Fibroblast of peridontal ligament (primary cell): ENCODE results near the gene DPY30.
"Not testable (repeated sequence)": the region's sequence is repeated elsewhere in the genome, so short reads cannot be mapped to it uniquely, and the experiment has no call there.

Experiments used
- DNase-seq: peaks from one replicate; pipeline ENCODE4 v3.0.0-alpha.2; 2010; ENCODE audit errors: extremely low read depth

Gene DPY30

DNA sequence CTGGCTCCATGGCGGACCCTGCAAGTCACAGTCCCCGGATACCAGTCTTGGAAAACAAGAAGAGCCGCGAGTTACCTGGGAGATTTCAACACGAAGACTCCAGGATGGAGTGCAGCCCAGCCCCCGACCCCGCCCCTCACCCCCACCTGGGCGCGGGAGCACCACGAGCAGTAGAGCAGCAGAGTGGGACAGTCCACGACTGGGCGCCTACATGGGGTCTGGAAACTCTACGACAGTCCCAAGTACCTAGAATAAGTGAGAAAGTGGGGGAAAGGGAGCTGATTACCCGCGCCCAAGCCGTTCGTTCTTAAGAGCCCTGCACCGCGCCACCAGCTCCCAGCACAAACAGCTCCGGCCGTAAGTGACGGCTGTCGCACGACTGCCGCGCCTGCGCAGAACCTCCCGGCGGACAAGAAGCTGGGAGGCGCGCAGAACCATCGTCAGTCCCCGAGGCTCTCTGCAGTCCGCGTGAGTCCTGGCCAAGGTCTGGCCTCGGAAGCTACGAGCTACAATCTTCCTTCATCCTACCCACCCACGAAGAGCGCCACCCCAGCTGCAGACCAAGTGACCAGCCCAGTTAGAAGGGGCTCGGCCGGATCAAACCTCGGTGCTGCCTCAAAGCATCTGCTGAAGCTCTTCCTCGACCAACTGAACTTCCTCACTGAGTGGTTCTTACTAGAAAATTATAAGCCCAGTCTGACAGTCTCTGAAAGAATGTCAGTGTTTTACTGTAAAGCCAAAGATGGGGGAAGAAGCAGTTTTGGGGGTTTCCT, at the start of gene DPY30:
Gene DPY30 (minus strand): TSS at position 359 of the 773 bp plus-strand sequence. CDS start 349 bp downstream, at position 10.
- peak; percentile 91 for DNase-seq

DNA sequence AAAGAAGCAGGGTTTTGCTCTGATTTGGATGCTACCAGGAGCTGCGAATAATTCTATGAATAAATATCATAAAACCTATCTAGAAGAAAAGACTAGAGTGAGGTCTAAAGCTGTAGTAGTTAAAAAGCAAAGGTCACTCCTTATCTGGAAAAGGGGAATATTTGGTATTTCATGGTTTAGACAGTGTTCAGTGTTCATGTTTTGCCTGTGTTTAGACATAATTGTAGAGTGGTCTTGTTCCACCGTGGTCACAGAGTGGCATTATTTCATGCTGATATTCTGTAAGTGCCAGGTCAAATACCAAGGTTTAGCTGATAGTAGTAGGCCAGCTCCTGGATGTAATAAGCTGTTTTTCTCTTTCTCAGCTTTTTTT, 34.5 kb upstream of the DPY30 start:
- DNase-seq, result no peak

DNA sequence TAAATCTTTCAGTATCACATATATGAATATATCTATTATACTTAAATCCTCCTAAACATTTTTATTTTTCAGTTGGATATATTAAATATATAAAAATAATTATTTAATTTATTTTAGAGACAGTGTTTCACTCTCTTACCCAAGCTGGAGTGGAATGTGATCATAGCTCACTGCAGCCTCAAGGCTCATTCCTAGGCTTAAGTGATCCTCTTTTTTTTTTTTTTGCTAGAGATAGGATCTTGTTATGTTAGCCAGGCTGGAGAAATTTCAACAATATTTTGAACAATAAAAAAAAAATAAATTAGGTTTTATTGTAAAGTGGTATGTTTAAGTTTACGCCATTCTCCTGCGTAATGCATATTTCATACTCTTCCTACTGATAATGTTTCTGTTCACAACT, 27.9 kb upstream of the DPY30 start:
- DNase-seq, result no peak

DNA sequence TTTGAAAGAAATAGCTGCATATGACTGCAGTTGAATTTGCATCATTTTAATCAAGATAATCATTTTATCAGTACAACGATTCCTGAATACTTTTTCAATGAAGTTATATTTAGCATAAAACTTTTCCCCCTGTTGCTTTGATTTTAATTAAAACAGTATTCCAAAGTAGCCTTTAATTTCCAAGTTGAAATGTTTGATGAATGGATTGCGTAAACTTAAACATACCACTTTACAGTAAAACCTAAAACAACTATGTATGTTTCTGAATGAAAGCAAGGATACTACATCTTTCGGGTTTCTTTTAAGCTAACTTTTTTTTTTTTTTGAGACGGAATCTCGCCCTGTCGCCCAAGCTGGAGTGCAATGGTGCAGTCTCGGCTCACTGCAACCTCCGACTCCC, 25.1 kb upstream of the DPY30 start:
- peak; percentile 7 for DNase-seq

DNA sequence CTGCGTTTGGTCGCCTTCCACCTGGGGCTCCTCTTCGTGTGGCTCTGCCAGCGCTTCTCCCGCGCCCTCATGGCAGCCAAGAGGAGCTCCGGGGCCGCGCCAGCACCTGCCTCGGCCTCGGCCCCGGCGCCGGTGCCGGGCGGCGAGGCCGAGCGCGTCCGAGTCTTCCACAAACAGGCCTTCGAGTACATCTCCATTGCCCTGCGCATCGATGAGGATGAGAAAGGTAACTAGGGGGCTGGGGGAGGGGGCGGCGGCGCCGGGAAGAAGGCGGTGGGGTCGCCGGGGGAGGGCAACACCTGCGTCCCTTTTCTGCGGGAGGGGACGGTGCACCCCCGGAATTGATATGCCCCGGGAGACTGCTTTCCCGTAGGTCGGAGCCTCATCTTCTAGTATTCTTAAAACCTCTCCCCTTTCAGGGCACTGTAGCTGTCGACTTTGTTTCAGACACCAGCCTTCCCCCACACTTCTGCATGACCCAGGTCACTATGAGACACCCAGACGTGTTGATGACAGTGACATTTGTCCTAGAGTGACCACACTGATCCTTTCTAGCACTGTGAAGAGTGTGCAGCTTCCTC, 24.5 kb upstream of the DPY30 start:
- no peak for DNase-seq

DNA sequence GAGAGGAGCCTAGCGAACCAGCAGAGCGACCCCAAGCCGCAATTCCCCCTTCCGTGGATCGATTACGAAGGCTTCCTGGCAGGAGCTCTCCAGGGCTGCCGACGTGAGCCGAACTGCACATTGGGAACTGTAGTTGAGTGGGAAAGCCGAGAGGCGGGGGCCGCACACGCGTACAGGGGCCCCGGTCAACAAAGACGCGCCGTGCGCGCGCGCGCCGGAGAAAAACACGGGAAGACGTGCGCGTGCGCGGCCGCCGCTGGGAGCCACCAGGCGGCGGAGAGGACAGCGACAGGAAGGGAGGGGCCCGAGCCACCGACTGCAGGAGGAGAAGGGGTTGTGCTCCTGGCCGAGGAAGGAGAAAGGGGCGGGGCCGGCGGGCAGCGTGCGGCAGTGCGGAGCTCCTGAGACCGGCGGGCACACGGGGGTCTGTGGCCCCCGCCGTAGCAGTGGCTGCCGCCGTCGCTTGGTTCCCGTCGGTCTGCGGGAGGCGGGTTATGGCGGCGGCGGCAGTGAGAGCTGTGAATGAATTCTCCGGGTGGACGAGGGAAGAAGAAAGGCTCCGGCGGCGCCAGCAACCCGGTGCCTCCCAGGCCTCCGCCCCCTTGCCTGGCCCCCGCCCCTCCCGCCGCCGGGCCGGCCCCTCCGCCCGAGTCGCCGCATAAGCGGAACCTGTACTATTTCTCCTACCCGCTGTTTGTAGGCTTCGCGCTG, 23.9 kb upstream of the DPY30 start, which contains the start of gene SPAST:
Gene SPAST (plus strand): TSS at position 247 of the 711 bp plus-strand sequence. CDS start 276 bp downstream, at position 523.
- peak; percentile 93 for DNase-seq

DNA sequence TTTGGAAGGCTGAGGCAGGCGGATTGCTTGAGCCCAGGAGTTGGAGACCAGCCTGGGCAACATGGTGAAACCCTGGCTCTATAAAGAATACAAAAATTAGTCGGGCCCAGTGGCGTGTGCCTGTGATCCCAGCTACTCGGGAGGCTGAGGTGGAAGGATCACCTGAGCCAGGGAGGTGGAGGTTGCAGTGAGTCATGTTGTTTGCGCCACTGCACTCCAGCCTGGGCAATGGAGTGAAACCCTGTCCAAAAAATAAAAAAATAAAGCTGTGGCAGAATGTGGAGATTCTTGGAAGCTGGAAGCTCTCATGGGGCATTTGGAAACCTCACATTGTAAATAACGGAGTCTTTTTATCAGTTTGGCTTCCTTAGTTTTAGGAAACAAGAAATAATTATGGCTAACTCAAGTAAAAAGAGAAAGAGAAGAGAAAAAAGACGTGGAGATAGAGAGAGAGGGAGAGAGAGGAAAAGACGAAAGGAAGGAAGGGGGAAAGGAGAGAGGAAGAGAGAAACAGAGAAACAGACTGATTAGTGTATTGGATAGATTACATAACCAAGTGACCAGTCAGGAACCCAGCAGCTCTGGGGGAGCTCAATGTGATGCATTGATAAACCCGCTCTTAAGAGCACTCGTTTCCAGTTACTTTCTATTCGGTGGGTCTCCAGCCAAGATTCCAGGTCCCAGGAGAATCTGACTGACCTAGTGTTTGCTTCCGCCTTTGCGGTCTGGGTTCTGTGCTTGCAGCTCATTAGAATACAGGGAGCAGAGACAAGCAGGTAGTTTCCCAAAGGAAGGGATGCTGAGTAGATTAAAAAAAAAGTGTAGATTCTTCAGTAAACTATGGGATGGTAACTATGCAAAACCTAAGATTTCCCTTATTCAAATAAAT, 22.6 kb upstream of the DPY30 start:
- peak; percentile 77 for DNase-seq

DNA sequence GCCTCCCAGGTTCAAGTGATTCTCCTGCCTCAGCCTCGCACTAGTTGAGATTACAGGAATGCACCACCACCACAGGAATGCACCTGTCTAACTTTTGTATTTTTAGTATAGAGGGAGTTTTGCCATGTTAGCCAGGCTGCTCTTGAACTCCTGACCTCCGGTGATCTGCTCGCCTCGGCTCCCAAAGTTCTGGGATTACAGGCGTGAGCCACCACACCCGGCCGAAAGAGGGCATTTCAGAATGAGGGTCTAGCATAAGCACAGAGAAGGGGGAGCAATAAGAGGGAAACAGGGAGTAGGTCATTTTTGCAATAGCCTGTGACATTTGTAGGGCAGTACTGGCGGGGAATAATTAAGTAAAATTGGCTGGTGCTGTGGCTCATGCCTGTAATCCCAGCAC, 21.8 kb upstream of the DPY30 start:
- DNase-seq, result no peak

DNA sequence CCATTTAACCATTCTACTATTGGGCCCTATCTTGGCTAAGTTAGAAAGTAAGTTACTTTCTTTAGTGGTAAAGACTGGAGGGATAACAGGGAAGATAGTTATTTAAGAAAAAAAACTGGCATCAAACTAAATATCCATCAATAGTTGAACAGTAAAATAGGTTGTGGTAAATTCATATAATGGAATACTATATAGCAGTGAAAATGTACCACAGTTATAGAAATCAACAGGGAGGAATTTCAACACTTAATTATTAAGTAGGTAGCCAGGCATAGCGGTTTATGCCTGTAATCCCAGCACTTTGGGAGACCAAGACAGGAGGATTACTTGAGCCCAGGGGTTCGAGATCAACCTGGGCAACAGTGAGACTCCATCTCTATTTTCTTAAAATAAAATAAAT, 20.7 kb upstream of the DPY30 start:
- DNase-seq, result no peak

DNA sequence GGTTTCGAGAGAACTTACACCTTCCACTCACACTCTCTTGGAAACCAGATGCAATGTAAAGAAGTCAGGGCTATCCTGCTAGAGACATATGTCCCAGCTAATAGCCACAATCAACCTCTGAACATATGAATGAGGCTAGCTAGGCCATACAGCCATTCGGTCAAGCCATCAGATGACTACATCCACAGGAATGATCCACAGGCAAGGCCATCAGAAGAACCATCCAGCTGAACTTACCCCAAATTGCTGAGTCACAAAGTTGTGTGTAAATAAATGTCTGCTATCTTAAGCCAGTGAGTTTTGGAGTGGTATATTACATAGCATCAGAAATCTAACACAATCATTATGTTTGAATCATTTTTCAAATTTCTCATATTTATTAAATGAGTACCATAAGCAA, 18.5 kb upstream of the DPY30 start:
- DNase-seq, result peak; percentile 29

DNA sequence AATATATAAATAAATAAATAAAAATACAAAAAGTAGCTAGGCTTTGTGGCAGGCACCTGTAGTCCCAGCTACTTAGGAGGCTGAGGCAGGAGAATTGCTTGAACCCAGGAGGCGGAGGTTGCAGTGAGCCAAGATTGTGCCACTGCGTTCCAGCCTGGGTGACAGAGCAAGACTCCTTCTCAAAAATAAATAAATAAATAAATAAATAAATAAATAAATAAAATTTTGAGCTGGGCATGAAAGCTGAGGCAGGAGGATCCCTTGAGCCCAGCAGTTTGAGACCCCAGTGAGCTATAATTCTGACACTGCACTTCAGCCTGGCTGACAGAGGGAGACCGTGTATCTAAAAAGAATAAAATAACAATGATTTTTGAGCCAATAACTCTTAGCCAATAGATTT, 15.0 kb upstream of the DPY30 start:
- DNase-seq, result not testable (repeated sequence)

DNA sequence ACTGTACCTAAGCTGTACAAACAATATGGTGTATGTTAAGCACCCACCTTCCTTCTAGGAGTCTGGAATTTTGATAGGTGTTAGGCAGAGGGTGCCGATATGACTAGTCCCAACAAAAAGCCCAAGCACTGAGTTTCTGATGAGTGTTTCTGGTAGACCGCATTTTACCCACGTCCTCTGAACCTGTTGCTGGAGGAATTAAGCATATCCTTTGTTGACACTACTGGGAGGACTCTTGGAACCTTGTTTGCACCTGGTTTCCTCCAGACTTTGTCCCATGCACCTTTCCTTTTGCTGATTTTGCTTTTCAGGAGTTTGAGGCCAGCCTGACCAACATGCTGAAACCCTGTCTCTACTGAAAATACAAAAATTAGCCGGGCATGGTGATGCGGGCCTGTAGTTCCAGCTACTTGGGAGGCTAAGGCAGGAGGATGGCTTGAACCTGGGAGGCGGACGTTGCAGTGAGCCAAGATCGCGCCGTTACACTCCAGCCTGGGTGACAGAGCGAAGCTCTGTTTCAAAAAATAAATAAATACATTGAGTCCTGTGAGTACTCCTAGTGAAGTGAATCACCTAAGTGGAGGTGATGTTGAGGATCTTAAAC, 12.3 kb upstream of the DPY30 start:
- no peak for DNase-seq

DNA sequence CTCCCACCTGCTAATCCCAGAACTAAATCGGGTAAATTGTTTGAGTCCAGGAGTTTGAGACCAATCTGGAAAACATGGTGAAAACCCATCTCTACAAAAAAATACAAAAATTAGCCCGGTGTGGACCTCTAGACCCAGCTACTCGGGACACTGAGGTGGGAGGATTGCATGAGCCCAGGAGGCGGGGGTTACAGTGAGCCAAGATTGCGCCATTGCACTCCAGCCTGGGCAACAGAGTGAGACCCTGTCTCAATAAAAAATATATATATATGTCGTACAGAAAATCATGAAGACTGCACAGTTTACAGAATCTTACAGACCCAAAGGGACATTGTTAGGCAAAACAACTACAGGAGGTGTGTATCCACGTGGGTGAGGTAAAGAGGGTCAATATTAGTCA, 4.0 kb upstream of the DPY30 start:
- no peak for DNase-seq

DNA sequence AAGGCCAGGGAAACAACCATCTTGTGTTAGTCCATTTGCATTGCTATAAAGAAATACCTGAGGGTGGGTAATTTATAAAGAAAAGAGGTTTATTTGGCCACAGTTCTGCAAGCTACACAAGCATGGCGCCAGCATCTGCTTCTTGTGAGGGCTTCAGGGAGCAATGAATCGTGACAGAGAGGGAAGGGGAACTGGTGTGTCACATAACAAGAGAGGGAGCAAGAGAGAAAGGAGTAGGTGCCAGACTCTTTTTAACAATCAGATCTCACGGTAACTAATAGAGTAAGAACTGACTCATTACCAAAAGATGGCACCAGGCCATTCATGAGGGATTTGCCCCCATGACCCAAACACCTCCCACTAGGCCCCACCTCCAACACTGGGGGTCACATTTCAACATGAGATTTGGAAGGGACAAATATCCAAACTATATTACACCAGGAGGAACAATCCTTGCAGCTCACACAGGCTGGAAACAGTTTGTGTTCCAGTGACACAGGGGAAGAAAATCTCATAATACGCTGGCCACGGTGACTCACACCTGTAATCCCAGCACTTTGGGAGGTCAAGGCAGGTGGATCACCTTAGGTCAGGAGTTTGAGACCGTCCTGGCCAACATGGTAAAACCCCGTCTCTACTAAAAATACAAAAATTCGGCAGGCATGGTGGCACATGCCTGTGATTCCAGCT, 5.3 kb downstream of the DPY30 start:
- DNase-seq, result not testable (repeated sequence)

DNA sequence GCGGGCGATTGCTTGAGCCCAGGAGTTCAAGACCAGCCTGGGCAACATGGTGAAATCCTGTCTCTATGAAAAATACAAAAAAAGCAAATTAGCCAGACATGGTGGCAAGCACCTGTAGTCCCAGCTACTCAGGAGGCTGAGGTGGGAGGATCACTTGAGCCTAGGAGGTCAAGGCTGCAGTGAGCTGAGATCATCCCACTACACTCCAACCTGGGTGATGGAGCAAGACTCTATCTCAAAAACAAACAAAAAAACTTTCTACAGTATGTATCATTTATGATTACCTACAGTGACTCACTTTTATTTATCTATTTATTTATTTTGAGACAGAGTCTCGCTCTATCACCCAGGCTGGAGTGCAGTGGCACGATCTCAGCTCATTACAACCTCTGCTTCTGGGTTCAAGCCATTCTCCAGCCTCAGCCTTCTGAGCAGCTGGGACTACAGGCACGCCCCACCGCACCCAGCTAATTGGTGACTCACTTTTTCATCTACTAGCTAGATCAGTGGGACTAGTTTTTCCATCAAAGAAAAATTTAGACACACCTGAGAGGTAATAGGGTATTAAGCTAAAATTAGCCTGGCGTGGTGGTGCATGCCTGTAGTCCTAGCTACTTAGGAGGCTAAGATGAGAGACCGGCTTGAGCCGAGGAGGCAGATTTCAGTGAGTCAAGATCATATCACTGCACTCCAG, 20.7 kb downstream of the DPY30 start:
- DNase-seq, result not testable (repeated sequence)

DNA sequence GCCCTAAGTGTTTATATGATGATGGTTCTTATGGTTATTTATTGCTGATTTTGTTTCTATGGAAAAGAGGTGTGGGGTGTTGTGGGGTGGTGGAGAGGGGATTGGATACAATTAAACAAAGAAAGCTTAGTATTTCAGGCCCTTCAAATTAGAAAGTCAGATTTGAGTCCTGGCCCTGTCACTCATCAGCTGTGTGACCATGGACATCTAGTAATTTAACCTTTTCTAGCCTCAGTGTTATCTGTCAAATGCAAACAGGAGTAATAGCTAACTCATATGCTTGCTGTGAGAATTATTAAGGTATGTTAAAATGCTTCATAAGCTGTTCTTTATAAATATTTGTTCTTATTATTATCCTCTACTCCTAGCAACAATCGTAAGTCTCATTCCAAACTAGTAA, 26.7 kb downstream of the DPY30 start:
- no peak for DNase-seq

DNA sequence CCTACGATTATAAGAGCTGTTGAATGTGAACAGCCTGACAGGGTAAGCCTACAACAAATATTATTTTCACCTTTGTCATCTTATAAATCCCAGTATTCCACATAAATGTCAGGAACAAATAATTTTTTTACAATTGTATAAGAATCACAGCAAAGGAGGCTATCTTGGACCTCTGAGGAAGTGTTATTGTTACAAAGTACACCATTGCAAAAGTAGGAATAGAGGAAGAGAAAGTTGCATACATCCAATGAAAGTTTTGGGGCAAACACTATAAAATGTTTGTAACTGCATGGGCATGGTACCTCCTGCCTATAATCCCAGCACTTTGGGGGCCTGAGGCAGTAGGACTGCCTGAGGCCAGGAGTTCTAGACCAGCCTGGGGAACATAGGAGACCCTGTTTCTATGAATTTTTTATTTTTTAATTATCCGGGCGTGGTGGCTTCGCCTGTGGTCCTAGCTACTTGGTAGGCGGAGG, 28.1 kb downstream of the DPY30 start:
- DNase-seq, result no peak

DNA sequence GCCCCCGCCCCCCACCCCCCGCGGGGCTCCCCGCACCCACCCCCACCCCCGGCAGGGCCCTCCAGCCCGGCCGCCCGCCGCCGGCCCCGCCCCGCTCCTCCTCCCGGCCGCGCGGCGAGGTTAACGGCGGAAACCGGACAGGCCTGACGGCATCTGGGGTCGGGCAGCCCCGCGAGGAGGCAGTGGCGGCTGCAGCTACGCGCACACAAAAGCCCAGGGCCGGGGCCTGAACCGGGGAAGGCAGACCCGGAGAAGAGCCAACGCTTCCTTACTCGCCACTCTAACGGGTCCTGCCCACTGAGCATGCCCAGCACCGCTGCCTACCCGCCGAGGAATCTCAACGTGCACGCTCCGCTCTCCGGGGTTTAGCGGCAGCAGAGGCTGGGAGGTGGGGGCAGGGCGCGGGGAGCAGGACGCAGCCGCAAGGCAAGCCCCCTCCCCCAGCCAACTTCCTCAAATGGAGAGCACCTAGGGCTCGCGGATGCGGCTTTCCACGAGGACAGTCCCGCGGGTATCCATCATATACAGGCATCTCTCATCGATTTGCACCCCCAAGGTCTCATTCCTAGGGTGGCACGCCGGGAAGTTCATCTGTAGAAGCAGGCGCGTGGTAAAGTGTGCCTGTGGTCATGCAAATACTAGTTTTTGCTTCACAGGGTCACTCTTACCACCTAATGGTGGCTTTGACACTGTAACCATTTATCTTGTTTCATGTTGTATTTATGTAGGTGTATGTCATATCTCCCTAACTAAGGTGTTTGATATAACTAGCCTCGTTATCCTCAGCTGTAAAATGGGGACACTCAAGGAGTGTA, 28.7 kb downstream of the DPY30 start, which contains the start of gene MEMO1:
Gene MEMO1 (minus strand): TSS at position 339 of the 815 bp plus-strand sequence. CDS start 761 bp downstream, outside the sequence.
- DNase-seq, result peak; percentile 89

DNA sequence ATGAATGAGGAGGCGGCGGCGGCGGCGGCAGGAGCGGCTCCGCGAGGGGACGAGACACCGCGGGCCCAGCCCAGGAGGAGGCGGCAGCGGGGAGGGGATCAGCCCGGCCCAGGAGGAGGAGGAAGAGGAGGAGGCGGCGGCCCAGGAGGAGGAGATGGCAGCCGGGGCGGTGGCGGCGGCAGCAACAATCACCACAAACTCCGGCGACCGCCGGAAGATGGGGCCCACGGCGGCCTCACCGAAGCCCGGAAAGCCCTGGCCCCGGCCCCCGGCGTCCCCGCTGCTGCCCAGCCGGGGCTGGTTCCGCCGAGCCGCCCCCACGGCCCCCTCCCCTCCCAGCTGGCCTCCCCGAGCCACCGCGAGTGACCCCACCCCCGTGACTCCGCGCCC, 29.3 kb downstream of the DPY30 start:
- peak; percentile 31 for DNase-seq
